Subcutaneous abdominal adipose tissue (tissue), 5 donors: Measurements from ENCODE around the gene DPP7.

Source experiments
- H3K27ac ChIP-seq: one replicate; pipeline ENCODE4 v1.7.0; 2013; ENCODE audit warnings: low read depth, mild to moderate bottlenecking, inconsistent platforms, low read length, moderate library complexity
- H3K27me3 ChIP-seq, 5 donors: one replicate each; pipeline ENCODE4 v1.7.0; 2013; ENCODE audit warnings: low read length in 5 of 5, inconsistent platforms in 1 of 5; ENCODE audit not compliant: control insufficient read depth in 5 of 5, insufficient read depth in 4 of 5
- H3K36me3 ChIP-seq, 5 donors: one replicate each; pipeline ENCODE4 v1.7.0; 2013; ENCODE audit warnings: low read length in 5 of 5; ENCODE audit not compliant: control insufficient read depth in 5 of 5, insufficient read depth in 5 of 5
- H3K4me1 ChIP-seq, 5 donors: one replicate each; pipeline ENCODE4 v1.7.0; 2013; ENCODE audit warnings: low read length in 5 of 5, mild to moderate bottlenecking in 3 of 5, moderate library complexity in 1 of 5; ENCODE audit not compliant: control insufficient read depth in 5 of 5, insufficient read depth in 5 of 5
- H3K4me3 ChIP-seq, 5 donors: one replicate each; pipeline ENCODE4 v1.7.0; 2013; ENCODE audit warnings: low read length in 5 of 5, low read depth in 1 of 5
- H3K9ac ChIP-seq, 5 donors: one replicate each; pipeline ENCODE4 v1.7.0; 2013; ENCODE audit warnings: low read length in 5 of 5, mild to moderate bottlenecking in 4 of 5, moderate library complexity in 3 of 5
- H3K9me3 ChIP-seq, 5 donors: one replicate each; pipeline ENCODE4 v1.7.0; 2013; ENCODE audit warnings: low read length in 5 of 5; ENCODE audit not compliant: control insufficient read depth in 5 of 5
- donor health status: healthy.
- donor health status: healthy.
- donor health status: healthy.
- donor health status: healthy.
- donor health status: healthy.

The DPP7 gene

DNA sequence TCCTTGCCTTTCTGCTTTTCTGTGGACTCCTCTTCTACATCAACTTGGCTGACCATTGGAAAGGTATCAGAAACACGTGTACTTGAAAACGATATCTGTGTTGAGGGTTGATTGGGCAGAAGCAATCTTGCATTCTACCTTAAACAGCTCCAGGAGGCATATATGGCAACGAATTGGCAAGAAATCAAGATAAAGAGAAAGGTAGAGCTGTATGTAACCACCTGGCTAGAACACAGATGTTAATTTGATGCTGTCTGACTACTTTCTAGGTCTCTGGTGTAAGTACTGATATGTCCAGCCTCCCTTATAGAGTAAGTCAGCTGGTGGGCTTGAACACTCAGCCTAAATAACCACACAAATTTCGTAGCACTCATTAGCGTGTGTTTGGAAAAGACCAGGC lies 26.4 kb downstream of the DPP7 start:
- H3K27ac ChIP-seq, result no peak overlapping the region
- peaks cover 0 to 42% (median 26%) of the 10 kb centered on the region in 5 donors for H3K36me3 ChIP-seq

DNA sequence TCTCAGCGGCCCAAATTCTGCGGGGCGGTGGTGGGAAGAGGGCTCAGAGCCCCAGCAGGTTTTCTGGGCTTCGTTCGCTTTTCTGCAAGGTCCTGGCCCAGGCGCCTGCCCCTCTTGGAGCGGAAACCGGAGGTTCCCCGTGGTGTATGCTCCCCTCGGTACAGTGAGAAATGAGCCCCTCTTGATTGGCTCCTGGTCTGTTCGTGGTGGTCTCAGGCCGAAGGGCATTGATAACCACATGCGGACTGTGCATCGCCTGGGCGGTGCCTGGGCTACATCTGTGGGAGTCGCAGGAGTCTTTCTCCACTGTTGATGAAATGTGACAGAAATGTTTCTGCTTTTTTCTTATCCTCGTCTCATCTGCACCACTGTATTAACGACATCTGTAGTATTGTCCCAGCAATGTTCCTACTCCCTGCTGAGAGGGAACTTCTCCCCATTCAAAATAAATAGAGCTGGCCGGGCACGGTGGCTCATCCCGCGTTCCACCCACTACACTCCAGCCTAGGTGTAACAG lies 27.1 kb downstream of the DPP7 start:
- Histone ChIP-seq H3K27ac (peak overlapping the region; percentile 72), H3K27me3 (no peaks in the 10 kb centered on the region), H3K4me1 (peaks cover 2 to 32% (median 27%) of the 10 kb centered on the region in 5 donors), H3K4me3 (peak overlapping the region; percentile 72 to 78 (median 77)), H3K9ac (peak overlapping the region; percentile 63 to 87 (median 77)), H3K9me3 (no peaks in the 10 kb centered on the region), H3K36me3 (peaks cover 0 to 44% (median 27%) of the 10 kb centered on the region in 5 donors)

More for the DNA sequence above, 26.4 kb downstream of the DPP7 start:
- Histone ChIP-seq H3K9me3 (no peaks in the 10 kb centered on the region), H3K9ac (peak overlapping the region in 1 of 5 donors; percentile 87), H3K4me3 (no peak overlapping the region), H3K4me1 (peaks cover 2 to 32% (median 24%) of the 10 kb centered on the region in 5 donors), H3K27me3 (no peaks in the 10 kb centered on the region)

- Histone ChIP-seq H3K27ac (peak within 1 kb of the TSS; percentile 72), H3K4me1 (peaks cover 2 to 32% (median 27%) of the 10 kb centered on the region in 5 donors), H3K27me3 (no peaks in the 10 kb centered on the region), H3K9ac (peak within 1 kb of the TSS; percentile 63 to 87 (median 77)), H3K9me3 (no peaks in the 10 kb centered on the region), H3K36me3 (peaks cover 0 to 44% (median 30%) of the 10 kb centered on the region in 5 donors), H3K4me3 (peak within 1 kb of the TSS; percentile 72 to 78 (median 77))
Measured at GRCh38 chr9:137086531-137087408, 27.8 kb downstream of the DPP7 start, which contains the start of gene MAN1B1. MAN1B1 (plus strand) TSS chr9:137086985; CDS start chr9:137087000, 15 bp downstream.

DNA sequence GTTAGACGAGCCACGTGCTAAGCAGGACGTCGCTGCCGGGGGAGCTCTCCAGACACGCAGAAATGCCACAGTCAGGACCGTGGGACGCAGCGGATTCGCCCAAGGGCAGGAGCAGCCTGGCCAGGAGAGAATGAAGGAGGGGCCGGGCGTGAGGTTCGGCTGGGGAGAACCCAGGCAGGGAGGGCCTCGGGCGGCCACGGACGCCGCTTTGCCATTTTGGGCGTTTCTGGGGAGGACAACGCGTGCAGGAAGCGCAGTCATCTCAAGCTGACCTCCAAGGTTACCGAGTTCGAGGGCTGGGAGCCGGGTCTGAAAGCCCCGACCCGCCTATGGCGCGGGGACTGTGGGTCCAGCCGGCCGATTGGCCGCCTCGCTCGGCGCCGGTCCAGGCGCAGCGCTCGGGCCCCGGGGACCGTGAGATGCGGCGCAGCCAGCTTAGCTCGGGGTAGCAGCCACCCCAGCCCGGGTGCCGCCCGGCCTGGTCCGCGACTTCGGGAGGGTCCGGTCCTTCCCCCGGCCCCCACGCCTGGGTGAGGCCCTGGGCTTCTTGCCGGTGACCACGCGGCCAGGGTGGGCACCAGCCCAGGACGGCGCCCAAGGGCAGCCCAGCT lies 28.5 kb downstream of the DPP7 start:
- Histone ChIP-seq H3K27ac (peak overlapping the region; percentile 72), H3K9me3 (no peaks in the 10 kb centered on the region), H3K4me3 (peak overlapping the region; percentile 48 to 78 (median 75)), H3K36me3 (peaks cover 0 to 43% (median 31%) of the 10 kb centered on the region in 5 donors), H3K27me3 (no peaks in the 10 kb centered on the region), H3K9ac (peak overlapping the region in 4 of 5 donors; percentile 26 to 85 (median 70)), H3K4me1 (peaks cover 2 to 32% (median 27%) of the 10 kb centered on the region in 5 donors)

GRCh38 chr9:137084526-137084925 lies 30.0 kb downstream of the DPP7 start:
- Histone ChIP-seq H3K4me3 (no peak overlapping the region), H3K9me3 (no peaks in the 10 kb centered on the region), H3K27ac (peak overlapping the region; percentile 37), H3K9ac (no peak overlapping the region), H3K4me1 (peaks cover 2 to 34% (median 27%) of the 10 kb centered on the region in 5 donors), H3K36me3 (peaks cover 0 to 45% (median 36%) of the 10 kb centered on the region in 5 donors), H3K27me3 (no peaks in the 10 kb centered on the region)

- H3K27me3 ChIP-seq, result no peaks in the 10 kb centered on the region
- no peak overlapping the region for H3K4me3 ChIP-seq
- peak overlapping the region; percentile 37 for H3K27ac ChIP-seq
- no peaks in the 10 kb centered on the region for H3K9me3 ChIP-seq
- peaks cover 0 to 43% (median 34%) of the 10 kb centered on the region in 5 donors for H3K36me3 ChIP-seq
- peaks cover 2 to 41% (median 29%) of the 10 kb centered on the region in 5 donors for H3K4me1 ChIP-seq
- peak overlapping the region in 1 of 5 donors; percentile 41 for H3K9ac ChIP-seq
Measured at GRCh38 chr9:137083394-137084004, 31.0 kb downstream of the DPP7 start.

- peaks cover 2 to 45% (median 35%) of the 10 kb centered on the region in 5 donors for H3K4me1 ChIP-seq
- H3K27ac ChIP-seq, result peak overlapping the region; percentile 30
Measured at GRCh38 chr9:137082925-137083290, 31.6 kb downstream of the DPP7 start.

GRCh38 chr9:137082222-137082924 lies 32.2 kb downstream of the DPP7 start:
- no peaks in the 10 kb centered on the region for H3K9me3 ChIP-seq
- no peak overlapping the region for H3K4me3 ChIP-seq
- no peaks in the 10 kb centered on the region for H3K27me3 ChIP-seq
- H3K36me3 ChIP-seq, result peaks cover 0 to 43% (median 34%) of the 10 kb centered on the region in 5 donors
- peak overlapping the region; percentile 30 for H3K27ac ChIP-seq
- H3K4me1 ChIP-seq, result peaks cover under 1 to 43% (median 32%) of the 10 kb centered on the region in 5 donors
- H3K9ac ChIP-seq, result no peak overlapping the region

More at GRCh38 chr9:137082925-137083290, 31.6 kb downstream of the DPP7 start:
- peaks cover 0 to 43% (median 34%) of the 10 kb centered on the region in 5 donors for H3K36me3 ChIP-seq
- no peaks in the 10 kb centered on the region for H3K27me3 ChIP-seq
- no peaks in the 10 kb centered on the region for H3K9me3 ChIP-seq
- no peak overlapping the region for H3K9ac ChIP-seq
- no peak overlapping the region for H3K4me3 ChIP-seq
